Osteocyte (in vitro differentiated cells): Measurements from ENCODE around the gene SYAP1. TPM values are rescaled to one million over a fixed set of nuclear protein-coding genes. Genes with fewer than 3 reads are reported as not detected.
"Not testable (repeated sequence)": the region's sequence is repeated elsewhere in the genome, so short reads cannot be mapped to it uniquely, and the experiment has no call there.

Experiments
- DNase-seq: peaks from one replicate; pipeline ENCODE4 v3.0.0; 2021; ENCODE audit warnings: mixed read lengths; ENCODE audit not compliant: unreplicated experiment; ENCODE audit errors: extremely low spot score
- H3K27ac Mint-ChIP-seq: one replicate; pipeline ENCODE4 v1.8.0; 2021; ENCODE audit warnings: mild to moderate bottlenecking, mixed read lengths; ENCODE audit not compliant: unreplicated experiment
- H3K27me3 Mint-ChIP-seq: one replicate; pipeline ENCODE4 v1.8.0; 2021; ENCODE audit warnings: mixed read lengths; ENCODE audit not compliant: unreplicated experiment
- H3K36me3 Mint-ChIP-seq: one replicate; pipeline ENCODE4 v1.8.0; 2021; ENCODE audit warnings: mixed read lengths; ENCODE audit not compliant: unreplicated experiment
- H3K4me1 Mint-ChIP-seq: one replicate; pipeline ENCODE4 v1.8.0; 2021; ENCODE audit warnings: mixed read lengths; ENCODE audit not compliant: unreplicated experiment
- H3K4me3 Mint-ChIP-seq: one replicate; pipeline ENCODE4 v1.8.0; 2021; ENCODE audit warnings: mild to moderate bottlenecking, moderate library complexity, mixed read lengths; ENCODE audit not compliant: unreplicated experiment
- H3K9me3 Mint-ChIP-seq: one replicate; pipeline ENCODE4 v1.8.0; 2021; ENCODE audit warnings: mixed read lengths; ENCODE audit not compliant: unreplicated experiment
- total RNA-seq: library from RNA; stranded (reverse); gene quantifications from 2 replicates; pipeline ENCODE4 v1.2.1, GENCODE V29; 2021
- TF ChIP-seq, protein P1 (sequence below): fragments of 200-600 bp; sonication (generic); IDR thresholded peaks from 2 replicates; pipeline ENCODE4 v1.5.0; 2021; ENCODE audit warnings: antibody characterized with exemption, mild to moderate bottlenecking, moderate library complexity

SYAP1 gene
- total RNA-seq, 1 donor from 2014 or later: 47.8 TPM

DNA sequence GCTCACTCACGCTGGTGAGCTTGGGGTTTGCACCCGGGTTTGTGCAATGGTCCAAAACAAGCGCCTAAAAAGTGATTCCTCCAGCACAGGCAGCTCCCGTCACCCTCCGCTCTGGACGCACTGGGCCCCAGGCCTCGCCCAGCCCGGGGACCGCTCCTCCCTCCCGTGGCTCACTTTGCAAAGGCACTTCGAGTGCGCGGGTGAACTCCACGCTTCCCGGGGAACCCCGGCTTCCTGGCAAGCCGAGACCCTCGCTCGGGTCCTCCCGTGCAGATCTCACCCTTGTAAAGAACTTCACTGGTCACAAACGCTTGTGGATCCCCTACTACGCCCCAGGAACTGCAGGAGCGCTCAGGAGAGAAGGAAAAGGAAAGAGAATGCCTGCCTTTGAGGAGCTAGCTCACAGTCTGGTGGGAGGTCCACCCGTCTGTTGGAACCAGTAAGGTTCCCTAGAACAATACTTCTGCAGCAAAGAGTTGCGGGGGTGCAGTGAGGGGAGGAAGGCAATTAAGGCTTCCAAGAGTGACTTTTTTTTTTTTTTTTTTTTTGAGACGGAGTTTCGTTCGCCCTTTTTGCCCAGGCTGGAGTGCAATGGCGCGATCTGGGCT lies 6.8 kb upstream of the SYAP1 start, which contains the start of gene CTPS2:
TSS of gene CTPS2 (minus strand) at position 122 of the 608 bp plus-strand sequence. CDS start 9,767 bp downstream, outside the sequence.
- Mint-ChIP-seq H3K4me1 (peaks cover 19% of the 10 kb centered on the region), H3K27me3 (no peaks in the 10 kb centered on the region), H3K9me3 (no peaks in the 10 kb centered on the region), H3K36me3 (peaks cover 4% of the 10 kb centered on the region), H3K27ac (peak within 1 kb of the TSS; percentile 95), H3K4me3 (peak within 1 kb of the TSS; percentile 92)
- TF ChIP-seq, protein P1, sequence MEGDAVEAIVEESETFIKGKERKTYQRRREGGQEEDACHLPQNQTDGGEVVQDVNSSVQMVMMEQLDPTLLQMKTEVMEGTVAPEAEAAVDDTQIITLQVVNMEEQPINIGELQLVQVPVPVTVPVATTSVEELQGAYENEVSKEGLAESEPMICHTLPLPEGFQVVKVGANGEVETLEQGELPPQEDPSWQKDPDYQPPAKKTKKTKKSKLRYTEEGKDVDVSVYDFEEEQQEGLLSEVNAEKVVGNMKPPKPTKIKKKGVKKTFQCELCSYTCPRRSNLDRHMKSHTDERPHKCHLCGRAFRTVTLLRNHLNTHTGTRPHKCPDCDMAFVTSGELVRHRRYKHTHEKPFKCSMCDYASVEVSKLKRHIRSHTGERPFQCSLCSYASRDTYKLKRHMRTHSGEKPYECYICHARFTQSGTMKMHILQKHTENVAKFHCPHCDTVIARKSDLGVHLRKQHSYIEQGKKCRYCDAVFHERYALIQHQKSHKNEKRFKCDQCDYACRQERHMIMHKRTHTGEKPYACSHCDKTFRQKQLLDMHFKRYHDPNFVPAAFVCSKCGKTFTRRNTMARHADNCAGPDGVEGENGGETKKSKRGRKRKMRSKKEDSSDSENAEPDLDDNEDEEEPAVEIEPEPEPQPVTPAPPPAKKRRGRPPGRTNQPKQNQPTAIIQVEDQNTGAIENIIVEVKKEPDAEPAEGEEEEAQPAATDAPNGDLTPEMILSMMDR: no peak
- peak; percentile 90 for DNase-seq

- Mint-ChIP-seq H3K36me3 (no peaks in the 10 kb centered on the region), H3K9me3 (no peaks in the 10 kb centered on the region), H3K27me3 (no peaks in the 10 kb centered on the region), H3K27ac (no peak overlapping the region), H3K4me3 (peak overlapping the region; percentile 35), H3K4me1 (peaks cover 26% of the 10 kb centered on the region)
- no peak for DNase-seq
- TF ChIP-seq, protein P1: no peak
Observed at GRCh38 chrX:16714504-16714903, 4.9 kb upstream of the SYAP1 start.

DNA sequence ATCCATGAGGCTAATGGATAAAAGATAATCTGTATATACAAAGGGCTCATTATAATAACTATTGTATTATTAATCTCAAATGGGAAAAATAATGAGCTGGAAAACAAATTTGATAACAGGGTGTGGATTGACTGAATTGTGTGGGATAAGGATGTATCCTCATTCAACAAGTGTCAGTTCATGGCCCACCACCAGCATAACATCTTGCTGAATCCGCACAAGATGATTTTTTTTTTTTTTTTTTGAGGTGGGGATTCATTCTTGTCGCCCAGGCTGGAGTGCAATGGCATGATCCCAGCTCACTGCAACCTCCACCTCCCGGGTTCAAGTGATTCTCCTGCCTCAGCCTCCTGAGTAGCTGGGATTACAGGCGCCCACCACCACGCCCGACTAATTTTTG lies 3.8 kb upstream of the SYAP1 start:
- not testable (repeated sequence) for H3K27ac Mint-ChIP-seq, H3K4me3 Mint-ChIP-seq, H3K9me3 Mint-ChIP-seq

DNA sequence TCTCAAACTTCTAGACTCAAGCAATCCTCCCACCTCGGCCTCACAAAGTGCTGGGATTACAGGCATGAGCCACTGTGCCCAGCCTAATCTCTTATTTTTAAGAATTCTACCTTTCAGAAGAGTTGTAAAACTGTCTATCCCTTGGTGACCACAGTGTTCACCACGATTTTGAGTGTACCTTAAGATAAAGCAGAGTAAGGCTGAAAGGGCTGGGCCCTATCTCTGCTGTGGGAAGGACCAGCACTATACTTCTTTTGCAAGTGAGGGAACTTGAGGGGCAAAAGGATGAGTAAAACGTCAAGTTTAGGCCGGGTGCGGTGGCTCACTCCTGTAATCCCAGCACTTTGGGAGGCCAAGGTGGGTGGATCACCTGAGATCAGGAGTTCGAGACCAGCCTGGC lies 3.0 kb upstream of the SYAP1 start:
- H3K4me1 Mint-ChIP-seq: peaks cover 30% of the 10 kb centered on the region
- H3K4me3 Mint-ChIP-seq, H3K36me3 Mint-ChIP-seq, DNase-seq, H3K27me3 Mint-ChIP-seq, H3K9me3 Mint-ChIP-seq, H3K27ac Mint-ChIP-seq: not testable (repeated sequence)

More for the DNA sequence above, 3.8 kb upstream of the SYAP1 start:
- not testable (repeated sequence) for H3K27me3 Mint-ChIP-seq, DNase-seq, H3K36me3 Mint-ChIP-seq
- H3K4me1 Mint-ChIP-seq: peaks cover 30% of the 10 kb centered on the region

GRCh38 chrX:16718824-16719333 lies 533 bp upstream of the SYAP1 start:
- H3K4me1 Mint-ChIP-seq: peaks cover 34% of the 10 kb centered on the region
- H3K27ac Mint-ChIP-seq: peak overlapping the region; percentile 100
- DNase-seq: no peak
- peak overlapping the region; percentile 96 for H3K4me3 Mint-ChIP-seq
- no peaks in the 10 kb centered on the region for H3K9me3 Mint-ChIP-seq
- TF ChIP-seq, protein P1: no peak
- H3K27me3 Mint-ChIP-seq: no peaks in the 10 kb centered on the region
- H3K36me3 Mint-ChIP-seq: no peaks in the 10 kb centered on the region

DNA sequence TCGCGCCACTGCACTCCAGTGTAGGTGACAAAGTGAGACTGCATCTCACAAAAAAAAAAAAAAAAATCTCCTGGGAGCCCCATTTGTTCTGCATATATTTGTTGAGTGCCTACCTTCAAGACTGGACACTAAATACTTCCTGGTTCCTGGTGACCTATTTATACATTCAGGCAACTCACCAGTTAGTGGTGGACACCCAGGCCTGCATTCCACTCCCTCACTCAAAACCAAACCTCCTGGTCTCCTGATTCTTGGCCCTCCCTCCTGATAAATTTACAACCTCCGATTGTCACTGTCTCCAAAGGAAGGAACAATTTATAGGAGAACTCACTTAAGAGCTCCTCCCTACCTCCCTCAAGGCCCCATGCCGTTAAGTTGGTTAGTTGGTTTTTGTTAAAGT lies 3.1 kb downstream of the SYAP1 start:
- H3K4me1 Mint-ChIP-seq: peaks cover 50% of the 10 kb centered on the region
- no peaks in the 10 kb centered on the region for H3K9me3 Mint-ChIP-seq
- H3K4me3 Mint-ChIP-seq: peak overlapping the region; percentile 14
- no peaks in the 10 kb centered on the region for H3K27me3 Mint-ChIP-seq
- peak overlapping the region; percentile 47 for H3K27ac Mint-ChIP-seq
- DNase-seq: no peak
- TF ChIP-seq, protein P1: no peak
- H3K36me3 Mint-ChIP-seq: no peaks in the 10 kb centered on the region
